GM12891 (cell line): ENCODE data around the gene UFD1.

ENCODE experiments used
- POLR2A ChIP-seq: IDR thresholded peaks from 2 replicates; pipeline ENCODE4 v1.6.1; 2011; ENCODE audit warnings: low read depth, low read length, control low read depth
- POLR2AphosphoS5 ChIP-seq: IDR thresholded peaks from 2 replicates; pipeline ENCODE4 v1.6.1; 2011; ENCODE audit warnings: low read depth, low read length, control low read depth
- SPI1 ChIP-seq: IDR thresholded peaks from 2 replicates; pipeline ENCODE4 v1.6.1; 2011; ENCODE audit warnings: low read depth, low read length, control low read depth
- TAF1 ChIP-seq: IDR thresholded peaks from 2 replicates; pipeline ENCODE4 v1.6.1; 2011; ENCODE audit warnings: low read depth, low read length, control low read depth

DNA sequence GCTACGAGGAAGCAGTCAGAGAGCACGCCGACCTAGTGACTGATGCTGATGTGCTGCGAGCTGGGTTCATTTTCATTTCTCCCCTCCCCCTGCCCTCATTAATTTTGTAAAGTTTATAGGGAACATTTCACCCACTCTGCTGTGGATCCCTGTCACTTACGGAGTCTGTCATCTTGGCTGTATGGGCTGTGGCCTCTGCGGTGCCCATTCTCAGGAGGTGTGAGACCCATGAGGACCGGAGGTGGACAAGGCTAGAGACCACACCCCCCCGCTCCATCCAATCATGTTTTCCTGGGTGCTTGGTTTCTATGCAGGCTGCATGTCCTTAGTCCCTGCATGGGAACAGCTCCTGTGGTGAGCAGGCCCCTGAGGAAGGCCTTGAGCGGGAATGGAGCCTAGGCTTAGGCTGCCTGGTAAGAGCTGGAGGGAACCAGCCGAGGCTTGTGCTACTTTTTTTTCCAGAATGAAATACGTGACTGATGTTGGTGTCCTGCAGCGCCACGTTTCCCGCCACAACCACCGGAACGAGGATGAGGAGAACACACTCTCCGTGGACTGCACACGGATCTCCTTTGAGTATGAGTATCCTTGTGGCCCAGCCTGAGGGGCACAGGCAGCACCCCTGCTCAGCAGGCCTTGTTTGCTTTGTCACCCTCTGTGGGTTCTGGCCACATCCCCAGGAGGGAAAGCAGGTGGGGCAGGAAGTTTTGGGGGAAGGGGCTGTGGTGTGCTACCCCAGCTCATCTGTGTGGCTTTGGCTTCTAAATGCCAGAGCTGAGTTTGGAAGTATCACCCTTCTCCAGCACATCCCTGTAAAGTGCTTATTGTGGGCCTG lies 26.1 kb upstream of the UFD1 start:
- TF ChIP-seq POLR2A = no peak
- no peak for TF ChIP-seq POLR2AphosphoS5
- TF ChIP-seq TAF1 = no peak
- TF ChIP-seq SPI1 = no peak
